Superior temporal gyrus (tissue), 1 donor: ENCODE measurements around the gene CFL2.
"Not testable (repeated sequence)": the region's sequence is repeated elsewhere in the genome, so short reads cannot be mapped to it uniquely, and the experiment has no call there.

Experiments
- DNase-seq: peaks from one replicate; pipeline ENCODE4 v3.0.0-alpha.2; 2016; ENCODE audit errors: extremely low spot score

CFL2 gene

DNA sequence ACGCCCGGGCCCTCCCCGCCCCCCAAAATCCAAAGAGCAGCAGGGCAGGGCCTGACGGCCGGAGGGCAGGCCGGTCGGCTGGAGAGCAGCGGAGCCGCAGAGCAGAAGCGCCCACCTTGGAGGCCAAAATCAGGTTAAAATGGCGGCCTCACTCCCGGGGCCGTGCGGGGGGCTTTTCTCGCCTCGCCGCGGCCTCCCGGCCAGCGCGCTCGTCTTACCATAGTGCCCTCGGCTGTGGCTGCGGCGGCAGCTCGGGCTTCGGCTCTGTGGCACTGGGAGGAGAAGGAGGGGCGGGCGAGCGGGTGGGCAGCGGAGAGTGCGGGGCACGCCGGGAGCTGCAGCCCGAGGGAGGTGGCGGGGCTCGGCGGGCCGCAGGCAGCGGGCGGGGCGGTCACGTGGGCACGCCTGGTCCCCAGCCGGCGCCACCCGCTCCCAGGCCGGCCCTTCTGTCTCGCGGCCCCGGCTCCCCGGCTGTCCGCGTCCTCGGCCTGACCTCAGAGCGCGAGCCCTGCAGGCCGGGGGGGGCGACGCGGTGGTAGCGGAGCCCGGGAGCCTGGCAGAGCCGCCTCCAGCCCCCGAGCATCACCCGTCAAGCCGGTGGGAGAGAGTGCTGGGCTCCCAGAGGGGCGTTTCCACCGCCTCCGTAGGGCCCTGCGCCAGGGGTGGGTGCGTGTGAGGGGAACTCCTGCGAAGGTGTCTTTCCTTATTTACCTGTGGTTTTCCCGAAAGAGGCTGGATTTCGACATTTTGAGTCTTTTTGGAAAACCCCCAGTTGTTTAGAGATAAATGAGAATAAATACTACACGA, at the start of gene CFL2:
Gene CFL2 (minus strand): TSS at position 274 of the 807 bp plus-strand sequence. CDS start 53 bp downstream, at position 221.
- peak; percentile 89 for DNase-seq

DNA sequence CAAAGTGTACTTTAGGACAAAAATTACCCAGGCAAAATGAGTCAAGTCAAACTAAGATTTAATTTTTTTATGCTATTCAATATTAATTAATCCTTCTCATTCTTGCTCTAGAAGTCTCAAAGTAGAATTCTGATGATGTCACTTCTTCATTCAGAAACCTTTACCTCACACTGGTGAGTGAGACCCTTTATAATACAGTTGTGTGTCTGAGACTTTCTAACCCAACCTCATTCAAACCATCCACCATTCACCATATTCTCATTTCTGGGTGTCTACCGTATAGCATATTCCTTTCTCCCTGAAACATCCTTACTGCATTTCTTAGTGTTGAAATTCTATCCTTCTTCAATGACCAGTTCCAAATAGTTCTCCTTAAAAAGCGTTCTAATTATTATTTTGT, 40.8 kb upstream of the CFL2 start:
- no peak for DNase-seq

DNA sequence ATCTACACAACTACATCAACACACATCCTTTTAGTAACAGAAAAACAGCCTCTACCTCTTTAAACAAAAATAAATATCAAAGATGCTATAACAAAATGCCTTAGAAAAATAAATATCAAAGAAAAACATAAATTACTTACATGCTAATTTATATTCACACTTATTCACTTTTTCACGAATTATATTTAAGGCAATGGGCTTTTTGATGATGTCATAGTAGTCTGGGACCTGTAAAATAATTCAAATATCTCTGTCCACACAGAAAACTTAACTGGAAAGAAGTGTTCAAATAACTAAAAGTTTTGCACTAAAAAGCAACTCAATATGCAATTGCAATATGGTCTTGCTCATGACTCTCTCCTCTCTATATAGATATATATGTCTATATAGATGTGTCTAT, 40.3 kb upstream of the CFL2 start:
- DNase-seq: peak; percentile 9

DNA sequence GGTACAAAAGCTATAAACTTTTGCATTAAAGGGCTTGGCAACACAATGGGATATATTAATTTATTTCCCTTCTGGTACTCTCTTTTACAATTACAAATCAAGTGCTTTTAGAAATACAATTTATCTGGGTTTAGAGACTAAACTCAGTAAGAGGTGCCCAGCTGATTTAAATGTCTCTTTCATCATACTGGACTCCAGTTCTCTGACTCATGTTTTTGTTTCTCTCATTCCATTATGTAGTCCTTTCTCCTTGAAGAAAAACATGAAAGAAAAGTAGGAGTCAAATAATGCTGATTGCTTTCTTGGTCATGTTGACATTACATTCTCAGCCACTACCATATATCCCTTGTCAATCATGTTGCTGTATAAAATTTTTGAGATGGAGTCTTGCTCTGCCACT, 36.3 kb upstream of the CFL2 start:
- DNase-seq: no peak

DNA sequence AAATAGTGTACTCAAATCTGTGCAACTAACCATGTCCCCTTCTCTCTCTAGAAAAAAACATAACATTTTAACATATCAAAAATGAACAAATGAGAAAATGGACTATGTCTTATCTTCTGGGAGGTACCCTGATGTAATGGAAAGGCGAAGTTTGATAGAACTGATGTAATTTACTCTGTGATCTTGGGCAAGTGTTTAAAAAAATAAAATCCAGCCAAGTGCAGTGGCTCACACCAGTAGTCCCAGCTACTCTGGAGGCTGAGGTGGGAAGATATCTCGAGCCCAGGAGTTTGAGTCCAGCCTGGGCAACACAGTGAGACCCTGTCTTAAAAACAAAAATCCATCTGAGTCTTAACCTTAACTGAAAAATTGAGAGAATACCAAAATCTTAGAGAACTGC, 35.8 kb upstream of the CFL2 start:
- DNase-seq: no peak

DNA sequence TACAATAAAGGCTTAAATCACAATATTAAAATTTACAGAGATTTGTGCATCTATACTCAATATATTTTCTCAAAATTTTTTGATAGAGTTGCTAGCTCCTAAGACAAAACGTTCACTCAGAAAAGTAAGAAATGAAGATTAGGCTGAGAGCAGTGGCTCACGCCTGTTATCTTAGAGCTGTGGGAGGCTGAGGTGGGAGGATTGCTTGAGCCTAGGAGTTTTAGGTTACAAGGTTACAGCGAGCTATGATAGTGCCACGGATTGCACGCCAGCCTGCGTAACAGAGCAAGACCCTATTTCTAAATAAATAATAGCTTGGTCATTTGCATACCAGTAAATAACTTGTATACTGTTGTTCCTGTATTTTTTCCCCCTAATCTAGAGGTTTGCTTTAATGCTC, 35.0 kb upstream of the CFL2 start:
- no peak for DNase-seq

DNA sequence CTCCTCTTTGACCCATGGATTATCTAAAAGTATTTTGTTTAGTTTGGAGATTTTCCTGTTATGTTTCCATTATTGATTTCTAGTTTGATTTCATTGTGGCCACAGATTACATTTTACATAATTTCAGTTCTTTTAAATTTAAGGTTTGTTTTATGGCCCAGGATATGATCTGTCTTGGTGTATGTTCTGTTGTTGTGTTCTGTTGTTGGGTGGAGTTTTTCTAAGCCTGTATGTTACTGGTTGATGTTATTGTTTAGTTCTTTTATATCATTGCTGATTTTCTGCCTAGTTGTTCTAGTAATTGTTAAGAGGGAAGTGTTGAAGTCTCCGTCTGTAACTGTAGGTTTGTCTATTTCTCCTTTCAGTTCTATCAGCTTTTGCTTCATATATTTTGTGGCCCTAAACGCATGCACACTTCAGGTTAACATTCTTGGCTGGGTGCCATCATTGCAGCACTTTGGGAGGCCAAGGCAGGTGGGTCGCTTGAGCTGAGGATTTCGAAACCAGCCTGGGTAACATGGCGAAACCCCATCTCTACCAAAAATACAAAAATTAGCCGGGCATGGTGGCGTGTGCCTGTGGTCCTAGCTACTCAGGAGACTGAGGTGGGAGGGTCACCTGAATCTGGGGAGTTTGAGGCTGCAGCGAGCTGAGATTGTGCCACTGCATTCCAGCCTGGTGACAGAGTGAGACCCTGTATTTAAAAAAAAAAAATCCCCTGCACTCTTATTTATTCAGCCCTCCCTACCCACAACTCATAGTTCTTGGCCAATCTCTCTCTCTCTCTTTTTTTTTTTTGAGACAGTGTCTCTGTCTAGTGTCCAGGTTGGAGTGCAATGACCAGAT, 28.1 kb upstream of the CFL2 start:
- no peak for DNase-seq

DNA sequence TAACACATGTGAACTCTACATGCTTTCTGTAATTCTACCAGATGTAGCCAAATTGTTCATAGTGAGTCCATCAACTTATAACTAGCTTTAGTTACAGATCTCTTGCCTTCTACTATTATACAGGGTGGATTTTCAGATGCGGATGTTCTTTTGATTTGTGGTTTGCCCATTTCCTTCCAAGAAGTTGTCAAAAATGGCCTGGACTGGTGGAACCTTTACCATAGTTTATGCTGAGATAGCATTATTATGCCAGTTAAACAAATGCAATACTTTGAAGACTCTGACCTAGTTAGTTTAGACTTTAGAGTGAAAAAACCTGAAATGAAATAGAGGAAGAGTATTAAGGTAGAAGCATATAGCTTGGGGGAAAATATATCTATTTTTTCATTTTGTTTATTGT, 27.4 kb upstream of the CFL2 start:
- DNase-seq: no peak

DNA sequence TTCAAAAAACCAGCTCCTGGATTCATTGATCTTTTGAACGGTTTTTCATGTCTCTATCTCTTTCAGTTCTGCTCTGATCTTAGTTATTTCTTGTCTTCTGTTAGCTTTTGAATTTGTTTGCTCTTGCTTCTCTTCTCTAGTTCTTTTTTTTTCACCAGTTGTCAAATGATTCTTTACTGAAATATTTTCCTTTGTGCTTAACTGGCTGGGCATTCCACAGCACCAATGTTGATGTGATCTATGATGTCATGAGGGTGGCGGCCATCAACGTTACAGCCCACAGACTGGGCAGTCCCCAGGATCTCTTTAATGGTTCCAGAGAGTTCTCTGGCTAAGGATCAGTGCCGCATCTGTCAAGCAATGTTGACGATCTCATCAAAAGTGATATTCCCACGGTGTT, 25.7 kb upstream of the CFL2 start:
- not testable (repeated sequence) for DNase-seq

DNA sequence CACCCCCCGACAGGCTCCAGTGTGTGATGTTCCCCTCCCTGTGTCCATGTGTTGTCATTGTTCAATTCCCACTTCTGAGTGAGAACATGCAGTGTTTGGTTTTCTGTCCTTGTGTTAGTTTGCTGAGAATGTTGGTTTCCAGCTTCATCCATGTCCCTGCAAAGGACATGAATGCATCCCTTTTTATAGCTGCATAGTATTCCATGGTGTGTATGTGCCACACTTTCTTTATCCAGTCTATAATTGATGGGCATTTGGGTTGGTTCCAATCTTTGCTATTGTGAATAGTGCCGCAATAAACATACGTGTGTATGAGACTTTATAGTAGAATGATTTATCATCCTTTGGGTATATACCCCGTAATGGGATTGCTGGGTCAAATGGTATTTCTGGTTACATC, 22.7 kb upstream of the CFL2 start:
- not testable (repeated sequence) for DNase-seq

DNA sequence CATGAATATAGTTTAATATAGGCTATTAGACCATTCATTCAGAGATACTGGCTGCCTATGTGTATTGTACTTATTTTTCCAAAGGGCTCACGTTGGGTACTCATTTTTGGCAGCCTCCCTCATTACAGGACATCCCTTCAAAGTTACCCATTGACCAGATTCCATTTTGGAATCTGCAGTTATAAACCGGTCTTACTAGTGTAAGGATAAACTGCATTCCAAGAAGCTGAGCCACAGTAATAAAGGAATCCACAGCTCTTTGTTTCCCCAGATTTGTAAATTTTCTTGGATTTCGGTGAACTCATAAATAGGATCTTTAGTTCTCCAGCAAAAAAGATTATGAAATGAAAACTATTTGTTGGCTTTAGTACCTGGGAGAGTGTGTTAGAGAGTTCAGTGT, 18.9 kb upstream of the CFL2 start:
- DNase-seq: no peak

DNA sequence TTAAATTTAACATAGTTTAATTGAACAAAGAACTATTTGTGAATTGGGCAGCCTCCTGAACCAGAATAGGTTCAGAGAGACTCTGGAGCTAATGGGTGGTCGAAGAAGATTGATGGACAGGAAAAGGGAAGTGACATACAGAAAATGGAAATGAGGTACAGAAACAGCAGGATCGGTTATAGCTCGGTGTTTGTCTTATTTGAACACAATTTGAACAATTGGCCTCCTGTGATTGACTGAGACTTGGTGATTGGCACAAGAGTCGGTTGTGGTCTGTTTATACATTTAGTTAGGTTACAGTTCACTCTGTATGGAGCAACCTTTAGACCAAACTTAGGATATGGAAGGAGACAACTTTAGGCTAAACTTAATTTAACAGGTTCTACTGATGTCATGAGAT, 18.4 kb upstream of the CFL2 start:
- DNase-seq: peak; percentile 6

DNA sequence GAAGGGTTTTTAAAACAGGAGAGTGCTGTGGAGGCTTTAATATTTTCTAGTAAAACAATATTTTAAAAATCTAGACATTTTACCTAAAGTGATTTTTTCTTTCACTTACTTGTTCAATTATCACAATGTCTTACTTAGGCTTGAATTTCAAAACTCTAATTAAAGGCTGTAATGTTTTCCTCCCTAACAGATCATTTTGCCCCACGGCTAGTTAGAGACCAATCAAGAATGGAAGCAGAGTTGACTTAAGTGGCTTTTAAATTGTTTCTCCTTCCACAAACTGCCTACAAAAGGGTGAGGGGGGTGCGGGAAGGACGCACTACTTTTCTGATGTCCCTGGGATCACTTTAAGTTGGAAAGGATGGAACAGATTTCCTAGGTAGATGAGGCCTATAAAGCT, 9.5 kb upstream of the CFL2 start:
- DNase-seq: peak; percentile 8

DNA sequence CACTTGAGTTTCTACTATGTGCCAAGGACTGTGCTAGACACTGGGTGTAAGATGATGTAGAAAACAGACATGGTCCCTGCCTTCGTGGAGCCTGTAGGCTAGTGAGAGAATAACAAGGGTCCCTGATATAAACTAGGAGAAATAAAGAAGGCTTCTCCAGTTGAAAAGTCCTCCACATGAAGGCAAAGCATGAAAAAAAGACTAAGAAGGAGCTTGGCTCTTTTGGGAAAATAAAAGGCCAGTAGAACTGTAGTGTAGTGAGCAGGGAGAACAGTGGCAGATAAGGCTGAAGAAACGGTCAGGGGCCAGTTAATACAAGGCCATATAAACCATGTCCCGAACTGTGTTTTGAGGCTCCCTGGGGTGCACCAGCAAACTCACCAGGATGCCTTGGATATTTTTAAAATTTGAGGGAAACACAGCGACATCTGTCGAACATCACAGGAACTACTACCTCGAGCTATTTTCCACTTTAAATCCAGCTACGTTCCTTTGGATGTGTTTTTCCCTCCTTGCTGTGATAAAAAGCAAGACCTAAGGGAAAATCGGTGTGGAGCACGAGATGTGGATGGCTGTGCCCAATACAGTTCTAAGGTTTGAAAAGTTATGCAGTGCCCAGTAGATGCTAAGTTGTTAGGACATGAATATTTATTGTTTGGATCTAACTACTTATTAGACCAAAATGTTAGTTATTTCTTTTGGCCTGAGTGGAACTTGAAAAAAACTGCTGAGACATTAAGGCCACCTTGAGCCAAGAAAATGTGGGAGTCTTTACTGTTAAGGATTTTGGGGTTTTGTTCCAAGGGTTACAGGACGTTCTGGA, 8.5 kb upstream of the CFL2 start:
- peak; percentile 96 for DNase-seq

DNA sequence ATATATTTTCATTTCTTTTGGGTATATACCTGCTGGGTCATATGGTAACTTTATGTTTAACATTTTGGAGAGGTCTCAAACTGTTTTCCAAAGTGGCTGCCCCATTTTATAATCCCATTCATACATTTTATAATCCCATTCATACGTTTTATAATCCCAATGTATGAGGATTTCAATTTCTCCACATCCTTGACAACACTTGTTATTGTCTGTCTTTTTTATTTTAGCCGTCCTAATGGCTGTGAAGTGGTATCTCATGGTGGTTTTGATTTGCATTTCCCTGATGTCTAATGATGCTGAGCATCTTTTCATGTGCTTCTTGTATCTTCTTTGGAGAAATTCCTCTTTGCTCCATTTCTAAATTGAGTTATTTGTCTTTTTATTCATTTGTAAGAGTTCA, 6.7 kb upstream of the CFL2 start:
- DNase-seq: peak; percentile 6

DNA sequence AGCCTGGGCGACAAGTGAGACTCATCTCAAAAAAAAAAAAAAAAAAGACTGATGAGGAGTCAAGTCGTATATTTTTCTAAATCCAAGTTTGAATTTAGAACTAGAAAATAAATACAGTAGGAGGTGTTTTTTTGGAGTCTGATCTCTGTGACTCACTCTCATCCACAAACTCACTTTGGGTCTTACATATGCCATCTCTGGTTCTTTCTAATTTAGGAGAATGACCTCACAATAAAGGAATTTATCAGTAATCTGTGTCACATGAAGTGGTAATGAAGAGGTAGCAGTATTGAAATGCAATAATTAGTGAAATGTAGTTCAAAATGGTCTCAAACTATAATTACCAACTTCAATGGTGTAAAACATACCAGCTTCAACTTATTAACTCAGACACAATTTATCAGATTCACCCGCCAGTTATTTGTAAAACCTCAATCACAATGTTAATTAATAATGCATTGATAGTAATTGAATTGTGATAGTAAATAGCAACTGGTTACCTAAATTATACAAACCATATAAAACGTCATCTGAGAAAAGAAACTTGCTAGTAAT, 4.4 kb upstream of the CFL2 start:
- DNase-seq: peak; percentile 10

DNA sequence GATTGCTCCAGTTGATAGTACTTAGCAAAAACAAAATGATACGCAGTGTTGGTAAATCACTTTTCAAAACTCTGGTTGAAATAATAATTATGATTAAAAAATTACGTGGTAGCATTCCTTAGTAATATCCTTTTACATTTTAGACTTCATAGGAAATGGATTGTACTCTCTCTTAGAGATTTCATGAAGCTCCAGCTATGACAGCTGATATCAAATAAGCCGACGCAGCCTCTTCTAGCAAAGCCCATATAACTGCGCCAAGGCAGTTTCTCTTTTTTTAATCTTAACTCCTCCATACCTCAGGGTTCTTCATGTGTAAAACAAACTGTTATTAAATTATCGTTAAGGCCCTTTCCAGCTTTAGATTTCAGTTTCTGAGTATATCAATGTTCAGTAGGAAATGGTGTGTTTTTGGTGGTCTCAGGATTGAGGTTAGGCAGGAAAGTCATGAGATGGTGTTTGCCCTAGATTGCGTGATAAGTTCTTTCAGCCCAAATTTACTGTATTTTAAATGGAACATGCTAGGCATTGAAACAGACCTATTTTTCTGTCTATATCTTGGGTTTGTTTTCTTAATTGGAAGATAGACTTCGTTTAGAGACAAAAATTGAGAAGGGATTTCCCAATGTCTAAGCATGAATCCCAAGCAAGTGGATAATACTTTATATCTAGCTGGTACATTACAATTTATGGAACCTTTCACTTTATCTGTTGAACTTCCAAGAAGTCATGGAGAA, 902 bp upstream of the CFL2 start:
- peak; percentile 82 for DNase-seq

DNA sequence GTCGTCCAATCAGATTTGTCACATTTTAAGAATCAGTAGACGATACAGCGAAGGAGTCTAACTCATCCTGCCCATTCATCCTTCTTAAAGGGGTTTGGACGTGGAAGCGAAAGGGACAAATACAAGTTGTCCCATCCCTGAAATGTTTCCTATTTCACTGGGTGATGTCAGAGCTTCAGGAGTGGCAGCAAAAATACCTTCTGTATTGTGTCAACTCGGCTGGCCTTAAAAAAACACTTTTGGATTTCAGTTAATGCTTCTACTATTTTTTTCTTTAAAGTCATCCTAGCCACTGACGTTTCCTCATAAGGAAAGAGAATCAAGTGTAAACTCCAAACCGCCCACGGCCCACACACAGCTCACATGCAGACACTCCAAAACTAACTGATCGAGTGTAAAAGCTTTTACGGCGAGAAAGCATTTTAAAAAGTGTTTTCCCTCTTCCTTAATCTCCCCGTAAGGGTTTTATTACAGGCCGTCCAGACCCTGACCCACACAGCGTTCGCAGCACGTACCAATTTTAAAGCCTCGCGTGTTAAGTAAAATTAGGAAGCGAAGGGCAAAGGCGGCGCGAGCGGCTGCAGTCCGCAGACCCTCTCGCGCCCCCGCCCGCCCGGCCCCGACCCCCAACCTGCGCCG, 593 bp downstream of the CFL2 start:
- DNase-seq: peak; percentile 80

DNA sequence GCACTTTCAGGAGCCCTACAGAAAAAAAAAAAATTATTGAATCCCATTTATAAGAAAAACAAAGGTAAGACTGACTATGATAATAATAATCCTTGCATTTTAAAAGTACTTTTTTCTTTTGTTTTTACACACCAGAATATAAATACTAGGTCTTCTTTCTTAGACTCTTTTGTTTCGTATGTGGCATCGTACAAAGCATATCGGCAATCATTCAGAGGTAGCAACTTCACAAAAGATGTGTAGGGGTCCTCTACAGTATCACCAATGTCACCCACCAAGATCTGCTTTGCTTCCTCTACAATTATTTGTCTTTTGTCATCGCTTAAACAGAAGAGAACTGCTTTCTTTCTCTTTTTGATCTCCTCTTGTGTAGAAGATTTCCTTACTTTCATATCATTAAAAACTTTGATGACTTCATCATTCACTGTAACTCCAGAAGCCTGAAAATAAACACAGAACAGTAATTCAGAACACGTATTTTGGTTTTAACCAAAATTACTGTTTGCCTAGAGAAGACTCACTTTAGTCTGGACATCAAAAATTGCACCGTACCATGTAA, 1.2 kb downstream of the CFL2 start:
- DNase-seq: no peak
